PC-9 (cell line): ENCODE measurements around the gene LVRN.

Experiments
- EZH2 ChIP-seq: fragments of 200-600 bp; sonication (generic); IDR thresholded peaks from 2 replicates; pipeline ENCODE4 v1.8.0; 2017; ENCODE audit warnings: antibody characterized with exemption, low read depth
- TF ChIP-seq, protein P1 (sequence below): fragments of 200-600 bp; sonication (generic); conservative IDR thresholded peaks from 2 replicates; pipeline ENCODE4 v1.6.1; 2017; ENCODE audit warnings: mixed run types, antibody characterized with exemption, mild to moderate bottlenecking, moderate library complexity

DNA sequence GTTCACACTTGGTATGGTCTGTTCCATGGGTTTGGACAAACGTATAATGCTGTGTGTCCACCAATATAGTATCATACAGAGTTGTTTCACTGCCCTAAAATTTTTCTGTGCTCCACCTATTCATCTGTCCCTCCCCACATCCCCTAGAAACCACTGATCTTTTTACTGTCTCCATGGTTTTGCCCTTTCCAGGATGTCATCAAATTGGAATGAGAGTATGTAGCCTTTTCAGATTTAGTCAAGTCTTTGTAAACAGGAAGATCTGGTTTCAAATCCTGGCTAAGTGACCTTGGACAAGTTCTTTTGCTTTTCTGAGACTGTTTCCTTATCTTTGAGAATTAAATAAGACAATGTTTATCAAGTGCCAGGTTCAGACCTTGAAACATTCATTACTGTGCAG, 13.2 kb upstream of the LVRN start:
- TF ChIP-seq, protein P1, sequence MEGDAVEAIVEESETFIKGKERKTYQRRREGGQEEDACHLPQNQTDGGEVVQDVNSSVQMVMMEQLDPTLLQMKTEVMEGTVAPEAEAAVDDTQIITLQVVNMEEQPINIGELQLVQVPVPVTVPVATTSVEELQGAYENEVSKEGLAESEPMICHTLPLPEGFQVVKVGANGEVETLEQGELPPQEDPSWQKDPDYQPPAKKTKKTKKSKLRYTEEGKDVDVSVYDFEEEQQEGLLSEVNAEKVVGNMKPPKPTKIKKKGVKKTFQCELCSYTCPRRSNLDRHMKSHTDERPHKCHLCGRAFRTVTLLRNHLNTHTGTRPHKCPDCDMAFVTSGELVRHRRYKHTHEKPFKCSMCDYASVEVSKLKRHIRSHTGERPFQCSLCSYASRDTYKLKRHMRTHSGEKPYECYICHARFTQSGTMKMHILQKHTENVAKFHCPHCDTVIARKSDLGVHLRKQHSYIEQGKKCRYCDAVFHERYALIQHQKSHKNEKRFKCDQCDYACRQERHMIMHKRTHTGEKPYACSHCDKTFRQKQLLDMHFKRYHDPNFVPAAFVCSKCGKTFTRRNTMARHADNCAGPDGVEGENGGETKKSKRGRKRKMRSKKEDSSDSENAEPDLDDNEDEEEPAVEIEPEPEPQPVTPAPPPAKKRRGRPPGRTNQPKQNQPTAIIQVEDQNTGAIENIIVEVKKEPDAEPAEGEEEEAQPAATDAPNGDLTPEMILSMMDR: no peak
- no peak for TF ChIP-seq EZH2
